Measurements from ENCODE around the gene CORO7. TPM values are rescaled to one million over a fixed set of nuclear protein-coding genes. Genes with fewer than 3 reads are reported as not detected.
A peak's percentile ranks its signal among the peaks of the same experiment; 100 is the strongest.

CORO7 gene
- total RNA-seq, 4 donors from 2014 or later, result 5.7 to 15.3 (median 7.2) TPM

GRCh38 chr16:4361033-4361943, 55.1 kb downstream of the CORO7 start:
- Histone ChIP-seq H3K36me3 (peaks cover 0 to 7% of the 10 kb centered on the region in 2 donors), H3K9me3 (no peaks in the 10 kb centered on the region), H3K27ac (no peak overlapping the region), H3K4me3 (no peak overlapping the region), H3K27me3 (no peaks in the 10 kb centered on the region), H3K4me1 (no peaks in the 10 kb centered on the region)
- ATAC-seq, result no peak
- intact Hi-C loops (cut with DNase I; ENCODE audit: low total_unique reads), result no loop called here
- in situ Hi-C loops (cut with MboI; ENCODE audit: low sequenced_read_pairs in 4 of 4), result loop anchor here in 2 of 4 donors (5.0 kb wide), 1 partner anchor 36 kb away; no protein-coding TSS in a partner anchor
- TF ChIP-seq POLR2A (IDR thresholded peaks at IDR 0.05) (no peak), CTCF (IDR thresholded peaks at IDR 0.05 in 4 of 5, conservative IDR thresholded peaks at IDR 0.05 in 1 of 5) (no peak)
- no peak for DNase-seq

- H3K4me1 ChIP-seq, result no peaks in the 10 kb centered on the region
- no peak overlapping the region for H3K4me3 ChIP-seq
- H3K27me3 ChIP-seq, result no peaks in the 10 kb centered on the region
- intact Hi-C loops (cut with DNase I; ENCODE audit: low total_unique reads) (no loop called here), in situ Hi-C loops (cut with MboI; ENCODE audit: low sequenced_read_pairs in 4 of 4) (loop anchor here in 2 of 4 donors (5.0 kb wide), 1 partner anchor 37 kb away; no protein-coding TSS in a partner anchor)
- H3K27ac ChIP-seq, result no peak overlapping the region
- H3K36me3 ChIP-seq, result peaks cover 0 to 7% of the 10 kb centered on the region in 2 donors
- no peak for DNase-seq
- TF ChIP-seq CTCF (IDR thresholded peaks at IDR 0.05 in 4 of 5, conservative IDR thresholded peaks at IDR 0.05 in 1 of 5), result no peak
- TF ChIP-seq POLR2A (IDR thresholded peaks at IDR 0.05), result no peak
- ATAC-seq, result no peak
- H3K9me3 ChIP-seq, result no peaks in the 10 kb centered on the region
These were observed 55.8 kb downstream of the CORO7 start for GRCh38 chr16:4360538-4361021.

GRCh38 chr16:4359914-4360313, 56.5 kb downstream of the CORO7 start:
- H3K27ac ChIP-seq, result no peak overlapping the region
- TF ChIP-seq POLR2A (IDR thresholded peaks at IDR 0.05), result no peak
- TF ChIP-seq CTCF (IDR thresholded peaks at IDR 0.05 in 4 of 5, conservative IDR thresholded peaks at IDR 0.05 in 1 of 5), result no peak
- intact Hi-C loops (cut with DNase I; ENCODE audit: low total_unique reads), result loop anchor here (1.0 kb wide), 1 partner anchor 42 kb away; no protein-coding TSS in a partner anchor
- no peaks in the 10 kb centered on the region for H3K4me1 ChIP-seq
- ATAC-seq (no peak), DNase-seq (no peak)
- peaks cover 0 to 5% of the 10 kb centered on the region in 2 donors for H3K36me3 ChIP-seq
- in situ Hi-C loops (cut with MboI; ENCODE audit: low sequenced_read_pairs in 4 of 4), result loop anchor here (5.0 to 10.0 kb wide), 2 partner anchors 37 to 55 kb away; partner anchors contain the start of gene CORO7 (in 2 of the 4)
- H3K4me3 ChIP-seq, result no peak overlapping the region
- no peaks in the 10 kb centered on the region for H3K27me3 ChIP-seq
- no peaks in the 10 kb centered on the region for H3K9me3 ChIP-seq

GRCh38 chr16:4358831-4359561, 57.4 kb downstream of the CORO7 start:
- Histone ChIP-seq H3K9me3 (no peaks in the 10 kb centered on the region), H3K27me3 (no peaks in the 10 kb centered on the region), H3K4me3 (no peak overlapping the region), H3K27ac (no peak overlapping the region), H3K4me1 (no peaks in the 10 kb centered on the region), H3K36me3 (no peaks in the 10 kb centered on the region)
- ATAC-seq, result peak in 1 of 2 donors; percentile 72
- DNase-seq, result peak in 1 of 2 donors; percentile 46
- intact Hi-C loops (cut with DNase I; ENCODE audit: low total_unique reads), result loop anchor here (1.0 kb wide), 1 partner anchor 43 kb away; no protein-coding TSS in a partner anchor
- no peak for TF ChIP-seq POLR2A (IDR thresholded peaks at IDR 0.05)
- peak; percentile 94 to 99 (median 97) for TF ChIP-seq CTCF (IDR thresholded peaks at IDR 0.05 in 4 of 5, conservative IDR thresholded peaks at IDR 0.05 in 1 of 5)
- in situ Hi-C loops (cut with MboI; ENCODE audit: low sequenced_read_pairs in 4 of 4), result loop anchor here in 2 of 4 donors (10.0 kb wide), 1 partner anchor 56 kb away; the partner anchor contains the start of gene CORO7 (in 2 of the 2)
